ENCODE measurements around the gene ADCY4. TPM values are rescaled to one million over a fixed set of nuclear protein-coding genes. Genes with fewer than 3 reads are reported as not detected.
"Not testable (repeated sequence)": the region's sequence is repeated elsewhere in the genome, so short reads cannot be mapped to it uniquely, and the experiment has no call there.

The ADCY4 gene
- total RNA-seq, 1 donor from 2014 or later, result not detected

DNA sequence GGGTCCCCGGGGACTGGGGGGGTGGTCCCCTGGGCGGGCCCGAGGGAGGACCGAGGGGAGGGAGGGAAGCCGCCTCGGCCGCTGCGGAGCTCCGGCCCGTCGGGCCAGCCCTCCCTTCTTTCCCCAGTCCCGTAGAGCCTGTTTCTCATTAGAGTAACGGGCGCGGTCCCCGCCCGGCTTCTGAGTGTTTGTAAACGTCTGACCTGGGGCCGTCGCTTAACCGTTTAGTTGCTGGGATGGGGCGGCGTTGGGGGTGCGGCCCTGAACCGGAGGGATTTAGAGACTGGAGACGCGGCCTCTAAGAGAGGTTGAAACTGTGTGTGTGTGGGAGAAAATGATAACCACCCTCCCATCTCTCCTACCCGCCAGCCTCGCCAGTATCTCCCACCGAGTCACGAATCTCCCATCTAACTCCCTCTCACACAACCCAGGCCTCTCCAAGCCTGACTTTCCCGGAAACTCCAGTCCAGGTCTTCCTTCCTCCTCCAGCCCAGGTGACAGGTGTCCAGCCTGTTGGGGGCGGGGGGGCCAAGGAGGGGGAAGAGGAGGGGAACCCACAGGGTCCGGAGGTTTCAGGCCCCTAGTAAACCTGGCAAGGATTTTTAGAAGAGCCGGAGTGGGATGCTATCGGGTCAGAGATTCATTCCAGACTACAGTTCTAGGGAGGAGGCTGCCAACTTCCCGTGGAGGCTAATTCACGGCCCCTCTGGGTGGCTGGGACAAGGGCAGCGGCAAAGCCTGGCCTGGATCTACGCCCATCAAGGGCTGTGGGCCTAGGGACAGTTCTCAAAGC is 32.0 kb upstream of the ADCY4 start:
- peak; percentile 88 for DNase-seq (ENCODE audit: low read depth)

DNA sequence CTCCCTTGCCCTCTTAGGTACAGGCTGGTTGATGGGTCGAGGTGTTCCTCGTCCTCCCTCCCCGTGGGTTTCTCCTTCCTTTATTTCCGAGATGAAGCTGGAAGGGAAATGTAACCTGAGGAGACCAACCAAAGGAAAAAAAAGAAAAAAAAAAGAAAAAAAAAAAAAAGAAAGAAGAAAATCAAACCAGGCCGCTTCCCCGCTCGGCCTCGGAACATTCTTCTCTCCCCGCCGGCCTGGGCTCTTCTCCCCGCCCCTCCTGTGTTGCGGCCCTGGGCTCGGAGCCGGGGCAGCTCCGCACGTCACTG is 31.5 kb upstream of the ADCY4 start:
- no peak for DNase-seq (ENCODE audit: low read depth)

DNA sequence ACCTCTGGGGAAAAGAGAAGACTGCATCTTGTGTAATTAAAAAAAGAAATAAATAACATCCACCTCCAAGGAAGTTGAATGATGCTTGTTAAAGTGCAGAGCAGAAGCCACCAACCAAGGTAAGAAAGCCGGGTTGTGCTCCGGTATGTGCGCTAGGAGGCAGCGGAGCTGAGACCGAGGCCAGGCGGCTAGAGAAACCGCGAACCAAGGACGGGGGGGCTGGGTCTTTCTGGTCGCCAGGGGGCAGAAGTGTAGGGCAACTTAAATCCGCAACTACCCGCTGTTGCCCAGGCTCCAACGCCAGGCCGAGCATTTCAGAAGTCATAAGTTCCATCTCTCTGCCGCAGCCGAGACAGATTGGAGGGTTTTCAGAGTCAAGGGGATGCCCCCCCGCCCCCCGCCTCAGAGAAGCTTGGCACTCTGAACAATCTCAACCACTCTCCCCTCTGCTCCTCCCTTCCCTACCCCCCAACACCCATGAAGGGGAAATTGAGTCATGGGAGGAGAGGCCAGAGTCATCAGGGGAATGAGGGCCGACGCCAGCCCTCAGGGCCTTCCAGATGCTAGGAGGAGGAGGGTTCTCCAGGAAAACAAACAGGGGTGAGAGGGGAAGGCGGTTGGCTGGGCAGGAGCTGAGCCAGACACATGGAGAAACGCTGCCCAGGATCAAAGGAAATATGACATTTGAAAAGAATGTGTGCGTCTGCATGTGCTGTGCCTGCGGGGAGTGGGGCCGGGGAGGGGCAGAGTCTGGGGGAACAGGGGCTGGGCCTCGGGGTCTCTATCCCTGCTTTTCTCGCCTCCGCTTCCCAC is 30.9 kb upstream of the ADCY4 start:
- peak; percentile 92 for DNase-seq (ENCODE audit: low read depth)

GRCh38 chr14:24364841-24365240 is 30.0 kb upstream of the ADCY4 start:
- peak; percentile 65 for DNase-seq (ENCODE audit: low read depth)

- DNase-seq (ENCODE audit: low read depth), result no peak
Observed at GRCh38 chr14:24363401-24363800, 28.5 kb upstream of the ADCY4 start.

DNA sequence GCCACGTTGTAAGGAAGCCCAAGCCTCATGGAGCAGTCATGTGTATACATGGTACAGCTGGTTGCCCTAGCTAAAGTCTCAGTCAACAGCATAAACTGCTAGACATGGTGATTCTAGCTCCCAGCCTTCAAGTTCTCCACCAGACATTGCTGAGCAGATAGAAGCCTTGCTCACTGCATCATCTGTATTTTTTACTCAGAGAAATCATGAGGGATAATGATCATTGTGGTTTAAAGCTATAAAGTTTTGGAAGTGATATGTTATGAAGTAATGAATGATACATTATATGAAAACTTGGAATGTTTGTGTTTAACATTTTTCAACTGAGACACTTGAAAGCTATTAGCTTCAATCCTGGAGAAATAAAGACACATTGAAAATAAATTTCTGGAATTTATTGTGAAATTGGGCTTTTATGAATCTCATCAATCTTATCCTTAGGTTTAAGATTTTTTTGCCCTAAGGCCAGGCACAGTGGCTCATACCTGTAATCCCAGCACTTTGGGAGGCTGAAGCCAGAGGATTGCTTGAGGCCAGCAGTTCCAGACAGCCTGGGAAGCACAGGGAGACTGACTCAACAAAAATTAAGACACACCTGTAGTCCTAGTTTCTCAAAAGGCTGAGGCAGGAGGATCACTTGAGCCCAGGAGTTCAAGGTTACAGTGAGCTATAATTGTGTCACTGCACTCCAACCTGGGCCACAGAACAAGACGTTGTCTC is 27.5 kb upstream of the ADCY4 start:
- no peak for DNase-seq (ENCODE audit: low read depth)

- no peak for DNase-seq (ENCODE audit: low read depth)
Observed at GRCh38 chr14:24361326-24361725, 26.5 kb upstream of the ADCY4 start.

DNA sequence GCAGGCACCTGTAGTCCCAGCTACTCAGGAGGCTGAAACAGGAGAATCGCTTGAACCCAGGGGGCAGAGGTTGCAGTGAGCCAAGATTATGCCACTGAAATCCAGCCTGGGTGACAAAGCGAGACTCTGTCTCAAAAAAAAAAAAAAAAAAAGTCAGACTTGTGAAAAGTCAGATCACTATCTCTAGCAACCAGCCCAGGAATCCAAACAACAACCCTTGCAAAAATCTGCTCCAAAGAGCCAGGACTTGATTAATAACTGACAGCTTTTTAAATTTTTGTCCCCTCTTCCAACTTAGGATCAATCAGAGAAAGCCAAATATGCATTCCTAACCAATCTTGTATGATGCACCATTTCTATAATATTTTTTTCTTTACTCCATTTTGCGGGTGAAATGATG is 25.4 kb upstream of the ADCY4 start:
- DNase-seq (ENCODE audit: low read depth), result no peak

- no peak for DNase-seq (ENCODE audit: low read depth)
Observed at GRCh38 chr14:24356208-24356607, 21.3 kb upstream of the ADCY4 start.

- no peak for DNase-seq (ENCODE audit: low read depth)
Observed at GRCh38 chr14:24355009-24355408, 20.1 kb upstream of the ADCY4 start.

DNA sequence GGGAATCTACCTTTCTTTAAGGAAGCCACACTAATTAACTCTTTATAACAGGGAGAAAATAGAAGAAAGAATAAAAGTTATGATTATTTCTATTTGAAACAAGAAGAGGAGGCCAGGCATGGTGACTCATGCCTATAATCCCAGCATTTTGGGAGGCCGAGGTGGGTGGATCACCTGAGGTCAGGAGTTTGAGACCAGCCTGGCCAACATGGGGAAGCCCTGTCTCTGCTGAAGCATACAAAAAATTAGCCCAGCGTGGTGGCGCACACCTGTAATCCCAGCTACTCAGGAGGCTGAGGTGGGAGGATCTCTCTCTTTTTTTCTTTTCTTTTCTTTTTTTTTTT is 19.6 kb upstream of the ADCY4 start:
- DNase-seq (ENCODE audit: low read depth), result not testable (repeated sequence)

DNA sequence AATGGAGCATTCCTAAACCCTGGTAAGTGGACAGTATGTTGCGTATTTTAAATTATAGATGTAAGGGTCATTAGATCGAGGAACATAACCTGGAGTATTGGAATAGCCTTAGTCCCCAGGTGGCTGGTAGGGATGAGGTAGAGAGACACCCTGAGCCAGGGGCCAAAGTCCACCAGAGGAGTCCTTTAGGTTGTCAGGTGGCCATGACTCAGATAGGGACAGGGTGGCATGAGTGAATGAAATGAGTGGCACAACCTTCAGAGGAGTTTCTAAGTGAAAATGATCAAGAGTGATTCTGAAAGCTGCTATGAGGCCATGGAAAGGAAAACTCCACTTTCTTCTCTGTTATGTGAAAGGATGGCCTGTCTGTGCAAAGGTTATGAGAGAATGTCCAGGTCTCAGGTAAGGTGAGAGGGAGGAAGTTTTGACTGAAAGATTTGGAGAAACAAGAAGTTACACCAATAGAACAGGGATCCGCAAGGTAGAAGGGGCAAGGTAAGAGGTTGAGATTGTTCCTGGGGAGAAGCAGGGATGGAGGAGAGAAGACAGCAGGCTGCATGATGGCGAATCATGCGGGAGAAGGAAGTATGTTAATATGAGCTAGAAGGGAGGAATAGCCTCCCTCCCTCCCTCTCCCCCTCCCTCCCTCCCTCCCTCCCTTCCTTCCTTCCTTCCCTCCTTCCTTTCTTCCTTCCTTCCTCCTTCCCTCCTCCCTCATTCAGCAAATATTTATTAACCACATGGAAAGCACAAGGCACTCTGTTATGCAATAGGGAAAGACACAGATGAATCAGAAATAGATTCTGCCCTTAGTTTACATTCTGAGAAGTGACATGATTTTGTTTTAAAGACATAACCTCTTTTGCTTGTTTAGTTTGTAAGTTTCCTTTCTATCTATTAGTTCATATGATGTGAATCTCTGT is 18.9 kb upstream of the ADCY4 start:
- peak; percentile 27 for DNase-seq (ENCODE audit: low read depth)

GRCh38 chr14:24351517-24351916 is 16.6 kb upstream of the ADCY4 start:
- DNase-seq (ENCODE audit: low read depth), result peak; percentile 43

GRCh38 chr14:24349742-24350141 is 14.9 kb upstream of the ADCY4 start:
- no peak for DNase-seq (ENCODE audit: low read depth)

DNA sequence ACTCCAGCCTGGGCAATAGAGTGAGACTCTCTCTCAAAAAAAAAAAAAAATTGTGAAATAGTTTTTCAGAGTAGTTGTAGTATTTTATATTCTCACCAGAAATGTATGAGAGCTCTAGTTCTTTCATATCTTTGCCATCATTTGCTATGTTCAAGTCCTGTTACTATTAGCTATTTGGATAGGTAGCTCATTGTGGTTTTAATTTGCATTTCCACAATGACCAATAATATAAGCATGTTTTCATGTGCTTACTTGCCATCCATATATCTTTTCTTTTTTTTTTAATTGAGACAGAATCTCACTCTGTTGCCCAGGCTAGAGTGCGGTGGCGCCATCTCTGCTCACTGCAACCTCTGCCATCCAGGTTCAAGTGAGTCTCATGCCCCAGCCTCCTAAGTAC is 13.3 kb upstream of the ADCY4 start:
- no peak for DNase-seq (ENCODE audit: low read depth)

DNA sequence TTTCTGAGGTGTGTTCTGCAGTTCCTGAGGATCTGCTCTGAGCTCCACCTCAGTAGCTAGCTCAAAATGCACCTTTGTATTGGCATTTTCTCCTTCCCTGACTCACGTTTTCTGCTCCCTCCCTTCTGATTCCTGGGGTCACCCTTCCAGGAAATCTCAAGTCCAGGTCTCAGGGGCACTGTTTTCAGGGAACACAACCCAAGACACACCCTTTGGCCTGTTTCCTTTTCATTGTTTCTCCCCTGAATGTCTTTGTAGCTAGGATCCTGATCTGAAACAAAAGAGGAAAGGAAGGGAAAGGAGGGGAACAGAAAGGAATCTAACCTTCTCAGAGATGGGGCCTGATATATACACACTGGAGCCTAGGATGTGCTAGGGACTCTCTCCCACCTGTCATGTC is 12.3 kb upstream of the ADCY4 start:
- no peak for DNase-seq (ENCODE audit: low read depth)

- DNase-seq (ENCODE audit: low read depth), result no peak
Observed at GRCh38 chr14:24343795-24344660, 9.2 kb upstream of the ADCY4 start.

- no peak for DNase-seq (ENCODE audit: low read depth)
Observed at GRCh38 chr14:24342889-24343288, 8.0 kb upstream of the ADCY4 start.

GRCh38 chr14:24340606-24341005 is 5.7 kb upstream of the ADCY4 start:
- no peak for DNase-seq (ENCODE audit: low read depth)
